HUDEP-2 (cell line): ENCODE results near the gene HS6ST3.

Experiments used
- DNase-seq, 76 experiments: peaks; one replicate each; lab custom pipeline; 2025; ENCODE audit not compliant: unreplicated experiment in 76 of 76; lab: John Stamatoyannopoulos, UW

HS6ST3 gene

GRCh38 chr13:96421314-96421713 is 331.4 kb downstream of the HS6ST3 start:
- DNase-seq: no peak

- DNase-seq: no peak
Observed at GRCh38 chr13:96422002-96422401, 332.1 kb downstream of the HS6ST3 start.

- no peak for DNase-seq
Observed at GRCh38 chr13:96426167-96426566, 336.3 kb downstream of the HS6ST3 start.

GRCh38 chr13:96428911-96429310 is 339.0 kb downstream of the HS6ST3 start:
- DNase-seq: no peak

GRCh38 chr13:96431044-96431581 is 341.2 kb downstream of the HS6ST3 start:
- no peak for DNase-seq

GRCh38 chr13:96444676-96445075 is 354.8 kb downstream of the HS6ST3 start:
- no peak for DNase-seq

GRCh38 chr13:96449920-96450319 is 360.0 kb downstream of the HS6ST3 start:
- DNase-seq: no peak

GRCh38 chr13:96450326-96451020 is 360.6 kb downstream of the HS6ST3 start:
- DNase-seq: no peak

GRCh38 chr13:96454466-96454865 is 364.6 kb downstream of the HS6ST3 start:
- DNase-seq: no peak

GRCh38 chr13:96460609-96461008 is 370.7 kb downstream of the HS6ST3 start:
- no peak for DNase-seq

GRCh38 chr13:96473526-96474180 is 383.7 kb downstream of the HS6ST3 start:
- no peak for DNase-seq

- no peak for DNase-seq
Observed at GRCh38 chr13:96474181-96474557, 384.3 kb downstream of the HS6ST3 start.

GRCh38 chr13:96475103-96475502 is 385.2 kb downstream of the HS6ST3 start:
- no peak for DNase-seq

- DNase-seq: no peak
Observed at GRCh38 chr13:96481482-96481881, 391.6 kb downstream of the HS6ST3 start.

GRCh38 chr13:96490496-96490989 is 400.6 kb downstream of the HS6ST3 start:
- no peak for DNase-seq

GRCh38 chr13:96491103-96491502 is 401.2 kb downstream of the HS6ST3 start:
- no peak for DNase-seq

GRCh38 chr13:96492766-96493165 is 402.9 kb downstream of the HS6ST3 start:
- no peak for DNase-seq

GRCh38 chr13:96499656-96500055 is 409.7 kb downstream of the HS6ST3 start:
- no peak for DNase-seq

GRCh38 chr13:96500953-96501352 is 411.0 kb downstream of the HS6ST3 start:
- no peak for DNase-seq

GRCh38 chr13:96503481-96503880 is 413.6 kb downstream of the HS6ST3 start:
- peak in 1 of 76 experiments; percentile 2 for DNase-seq

GRCh38 chr13:96511587-96511986 is 421.7 kb downstream of the HS6ST3 start:
- no peak for DNase-seq

- no peak for DNase-seq
Observed at GRCh38 chr13:96519380-96519779, 429.5 kb downstream of the HS6ST3 start.
